ENCODE data around the gene ZNF234.
"Not testable (repeated sequence)": the region's sequence is repeated elsewhere in the genome, so short reads cannot be mapped to it uniquely, and the experiment has no call there.

The ZNF234 gene

GRCh38 chr19:44182145-44182544, 40.8 kb downstream of the ZNF234 start:
- H3K27me3 ChIP-seq (ENCODE audit: insufficient read depth, low read length): no peaks in the 10 kb centered on the region
- WGBS: 95% methylated on average over 10 of the region's 10 CpGs
- H3K9ac ChIP-seq (ENCODE audit: low read depth, low read length): no peak overlapping the region
- H3K4me3 ChIP-seq (ENCODE audit: low read length): no peak overlapping the region
- H3K36me3 ChIP-seq (ENCODE audit: insufficient read depth, low read length): peaks cover 11% of the 10 kb centered on the region
- no peak overlapping the region for H3K27ac ChIP-seq (ENCODE audit: low read depth, low read length)
- no peaks in the 10 kb centered on the region for H3K4me1 ChIP-seq (ENCODE audit: insufficient read depth, low read length)
- H3K9me3 ChIP-seq (ENCODE audit: insufficient read depth, low read depth, low read length): peaks cover 31% of the 10 kb centered on the region

DNA sequence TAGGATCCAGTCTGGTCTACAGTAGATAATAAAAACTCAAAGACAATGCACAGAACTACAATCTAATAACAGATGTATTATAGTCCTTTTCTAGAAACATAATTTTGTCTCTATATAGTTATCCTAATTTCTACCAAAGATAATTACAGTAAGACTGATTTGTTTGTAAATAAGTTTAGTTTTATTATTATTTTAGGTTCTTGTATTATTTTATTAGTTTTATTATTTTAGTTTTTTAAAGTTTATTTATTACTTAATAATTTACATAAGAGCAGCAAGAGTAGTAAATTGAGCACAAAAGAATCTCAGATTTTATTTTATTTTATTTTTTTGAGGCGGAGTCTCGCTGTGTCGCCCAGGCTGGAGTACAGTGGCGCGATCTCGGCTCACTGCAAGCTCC, 48.7 kb downstream of the ZNF234 start:
- Histone ChIP-seq H3K36me3 (ENCODE audit: insufficient read depth, low read length) (no peaks in the 10 kb centered on the region), H3K9ac (ENCODE audit: low read depth, low read length) (no peak overlapping the region), H3K27me3 (ENCODE audit: insufficient read depth, low read length) (no peaks in the 10 kb centered on the region), H3K9me3 (ENCODE audit: insufficient read depth, low read depth, low read length) (peaks cover 14% of the 10 kb centered on the region; the same call in 1 of the 2 replicates), H3K27ac (ENCODE audit: low read depth, low read length) (no peak overlapping the region), H3K4me3 (ENCODE audit: low read length) (no peak overlapping the region), H3K4me1 (ENCODE audit: insufficient read depth, low read length) (no peaks in the 10 kb centered on the region)
- 97% methylated on average over 6 of the region's 6 CpGs for WGBS

- no peak overlapping the region for H3K27ac ChIP-seq (ENCODE audit: low read depth, low read length)
- WGBS: 89% methylated on average over 5 of the region's 5 CpGs
- no peaks in the 10 kb centered on the region for H3K4me1 ChIP-seq (ENCODE audit: insufficient read depth, low read length)
- no peaks in the 10 kb centered on the region for H3K27me3 ChIP-seq (ENCODE audit: insufficient read depth, low read length)
- no peaks in the 10 kb centered on the region for H3K36me3 ChIP-seq (ENCODE audit: insufficient read depth, low read length)
- H3K4me3 ChIP-seq (ENCODE audit: low read length): no peak overlapping the region
- no peak overlapping the region for H3K9ac ChIP-seq (ENCODE audit: low read depth, low read length)
- peaks cover 13% of the 10 kb centered on the region; the same call in 1 of the 2 replicates for H3K9me3 ChIP-seq (ENCODE audit: insufficient read depth, low read depth, low read length)
Observed at GRCh38 chr19:44192127-44192526, 50.8 kb downstream of the ZNF234 start.

DNA sequence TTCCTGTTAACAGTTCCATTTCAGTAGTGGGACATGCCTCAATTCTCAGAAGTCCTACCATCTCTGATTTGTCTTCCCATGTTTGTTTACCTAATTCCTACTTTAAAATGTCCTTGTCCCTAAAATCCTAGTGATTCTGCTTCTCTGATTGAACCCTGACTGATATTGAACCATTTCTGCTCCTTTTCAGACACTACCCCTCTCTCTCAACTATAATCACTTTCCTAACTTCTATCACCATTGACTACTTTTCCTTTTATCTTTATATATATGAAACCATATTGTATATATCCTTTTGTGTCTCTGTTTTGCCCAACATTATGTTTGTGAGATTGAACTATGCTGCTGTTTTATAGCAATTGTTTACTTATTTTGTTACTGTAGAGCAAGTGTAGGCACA, 55.4 kb downstream of the ZNF234 start:
- H3K27ac ChIP-seq (ENCODE audit: low read depth, low read length): no peak overlapping the region
- H3K27me3 ChIP-seq (ENCODE audit: insufficient read depth, low read length): no peaks in the 10 kb centered on the region
- H3K4me3 ChIP-seq (ENCODE audit: low read length): no peak overlapping the region
- H3K9ac ChIP-seq (ENCODE audit: low read depth, low read length): no peak overlapping the region
- H3K9me3 ChIP-seq (ENCODE audit: insufficient read depth, low read depth, low read length): peaks cover 13% of the 10 kb centered on the region; the same call in 1 of the 2 replicates
- no peaks in the 10 kb centered on the region for H3K36me3 ChIP-seq (ENCODE audit: insufficient read depth, low read length)
- H3K4me1 ChIP-seq (ENCODE audit: insufficient read depth, low read length): no peaks in the 10 kb centered on the region

DNA sequence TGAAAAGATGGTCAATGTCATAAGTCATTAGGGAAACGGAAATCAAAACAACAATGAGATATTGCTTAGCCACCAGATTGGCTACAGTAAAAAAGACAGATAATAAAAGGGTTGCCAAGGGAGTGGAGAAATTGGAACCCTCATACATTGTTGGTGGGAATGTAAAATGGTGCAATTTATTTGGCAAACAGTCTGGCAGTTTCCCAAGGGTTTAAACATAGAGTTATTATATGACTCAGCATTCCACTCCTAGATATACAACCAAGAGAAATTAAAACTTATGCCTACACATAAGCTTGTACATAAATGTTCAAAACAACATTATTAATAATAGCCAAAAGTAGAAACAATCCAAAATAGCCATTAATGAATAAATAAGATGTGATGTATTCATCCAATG, 61.1 kb downstream of the ZNF234 start:
- no peak overlapping the region for H3K9ac ChIP-seq (ENCODE audit: low read depth, low read length)
- no peaks in the 10 kb centered on the region for H3K4me1 ChIP-seq (ENCODE audit: insufficient read depth, low read length)
- peaks cover 4% of the 10 kb centered on the region; the same call in 1 of the 2 replicates for H3K27me3 ChIP-seq (ENCODE audit: insufficient read depth, low read length)
- H3K9me3 ChIP-seq (ENCODE audit: insufficient read depth, low read depth, low read length): peaks cover 34% of the 10 kb centered on the region
- no peak overlapping the region for H3K27ac ChIP-seq (ENCODE audit: low read depth, low read length)
- no peak overlapping the region for H3K4me3 ChIP-seq (ENCODE audit: low read length)
- no peaks in the 10 kb centered on the region for H3K36me3 ChIP-seq (ENCODE audit: insufficient read depth, low read length)
- WGBS: 100% methylated on average over 1 of the region's 1 CpG

DNA sequence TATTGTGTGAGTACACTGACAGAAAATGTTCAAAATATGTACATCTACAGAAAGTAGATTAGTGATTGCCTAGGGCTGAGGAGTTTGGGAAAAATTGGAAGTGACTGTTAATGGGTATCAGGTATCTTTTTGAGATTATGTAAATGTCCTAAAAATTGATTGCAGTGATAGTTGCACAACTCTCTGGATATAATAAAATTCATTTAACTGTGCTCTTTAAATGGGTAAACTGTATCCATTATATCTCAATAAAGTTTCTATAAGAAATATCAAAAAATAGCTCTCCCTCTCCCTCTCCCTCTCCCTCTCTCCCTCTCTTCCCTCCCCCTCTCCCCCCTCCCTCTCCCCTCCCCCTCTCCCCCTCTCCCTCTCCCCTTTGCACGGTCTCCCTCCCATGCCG, 61.6 kb downstream of the ZNF234 start:
- Histone ChIP-seq H3K4me1 (ENCODE audit: insufficient read depth, low read length) (peaks cover 2% of the 10 kb centered on the region; the same call in 1 of the 2 replicates), H3K27ac (ENCODE audit: low read depth, low read length) (no peak overlapping the region), H3K27me3 (ENCODE audit: insufficient read depth, low read length) (peaks cover 4% of the 10 kb centered on the region; the same call in 1 of the 2 replicates), H3K36me3 (ENCODE audit: insufficient read depth, low read length) (no peaks in the 10 kb centered on the region), H3K4me3 (ENCODE audit: low read length) (no peak overlapping the region), H3K9ac (ENCODE audit: low read depth, low read length) (no peak overlapping the region), H3K9me3 (ENCODE audit: insufficient read depth, low read depth, low read length) (peaks cover 34% of the 10 kb centered on the region)
- WGBS: 90% methylated on average over 2 of the region's 2 CpGs

DNA sequence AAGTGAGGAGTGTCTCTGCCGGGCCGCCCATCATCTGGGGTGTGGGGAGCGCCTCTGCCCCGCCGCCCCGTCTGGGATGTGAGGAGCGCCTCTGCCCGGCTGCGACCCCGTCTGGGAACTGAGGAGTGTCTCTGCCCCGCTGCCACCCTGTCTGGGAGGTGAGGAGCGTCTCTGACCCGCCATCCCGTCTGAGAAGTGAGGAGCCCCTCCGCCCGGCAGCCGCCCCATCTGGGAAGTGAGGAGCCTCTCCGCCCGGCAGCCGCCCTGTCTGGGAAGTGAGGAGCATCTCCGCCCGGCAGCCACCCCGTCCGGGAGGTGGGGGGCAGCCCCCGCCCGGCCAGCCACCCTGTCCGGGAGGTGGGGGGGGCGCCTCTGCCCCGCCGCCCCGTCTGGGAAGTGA, 62.5 kb downstream of the ZNF234 start:
- not testable (repeated sequence) for H3K27me3 ChIP-seq (ENCODE audit: insufficient read depth, low read length); H3K9ac ChIP-seq (ENCODE audit: low read depth, low read length); H3K36me3 ChIP-seq (ENCODE audit: insufficient read depth, low read length); H3K4me3 ChIP-seq (ENCODE audit: low read length); H3K27ac ChIP-seq (ENCODE audit: low read depth, low read length); H3K4me1 ChIP-seq (ENCODE audit: insufficient read depth, low read length)
- H3K9me3 ChIP-seq (ENCODE audit: insufficient read depth, low read depth, low read length): peaks cover 34% of the 10 kb centered on the region
- 94% methylated on average over 31 of the region's 31 CpGs for WGBS

DNA sequence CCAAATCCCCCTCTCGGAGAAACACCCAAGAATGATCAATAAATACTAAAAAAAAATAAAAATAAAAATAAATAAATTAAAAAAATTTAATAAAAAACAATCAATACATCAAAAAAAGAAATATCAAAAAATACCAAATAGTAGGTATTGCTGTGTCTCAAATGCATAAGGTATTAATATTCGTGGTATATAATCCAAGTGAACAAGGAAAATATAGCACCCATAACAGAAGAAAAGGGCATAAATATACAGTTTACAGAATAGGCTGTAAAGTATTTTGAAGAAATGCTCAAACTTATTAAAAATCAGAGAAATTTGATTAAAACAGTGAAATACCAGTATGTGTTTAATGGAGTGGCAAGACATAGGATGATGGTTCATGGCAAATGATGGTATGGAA, 63.4 kb downstream of the ZNF234 start:
- peaks cover 3% of the 10 kb centered on the region; the same call in 1 of the 2 replicates for H3K4me1 ChIP-seq (ENCODE audit: insufficient read depth, low read length)
- H3K9ac ChIP-seq (ENCODE audit: low read depth, low read length): no peak overlapping the region
- H3K27me3 ChIP-seq (ENCODE audit: insufficient read depth, low read length): peaks cover 4% of the 10 kb centered on the region; the same call in 1 of the 2 replicates
- no CpG with 5 or more reads among the region's 2 CpGs for WGBS
- H3K4me3 ChIP-seq (ENCODE audit: low read length): no peak overlapping the region
- no peaks in the 10 kb centered on the region for H3K36me3 ChIP-seq (ENCODE audit: insufficient read depth, low read length)
- no peak overlapping the region for H3K27ac ChIP-seq (ENCODE audit: low read depth, low read length)
- H3K9me3 ChIP-seq (ENCODE audit: insufficient read depth, low read depth, low read length): peaks cover 34% of the 10 kb centered on the region

DNA sequence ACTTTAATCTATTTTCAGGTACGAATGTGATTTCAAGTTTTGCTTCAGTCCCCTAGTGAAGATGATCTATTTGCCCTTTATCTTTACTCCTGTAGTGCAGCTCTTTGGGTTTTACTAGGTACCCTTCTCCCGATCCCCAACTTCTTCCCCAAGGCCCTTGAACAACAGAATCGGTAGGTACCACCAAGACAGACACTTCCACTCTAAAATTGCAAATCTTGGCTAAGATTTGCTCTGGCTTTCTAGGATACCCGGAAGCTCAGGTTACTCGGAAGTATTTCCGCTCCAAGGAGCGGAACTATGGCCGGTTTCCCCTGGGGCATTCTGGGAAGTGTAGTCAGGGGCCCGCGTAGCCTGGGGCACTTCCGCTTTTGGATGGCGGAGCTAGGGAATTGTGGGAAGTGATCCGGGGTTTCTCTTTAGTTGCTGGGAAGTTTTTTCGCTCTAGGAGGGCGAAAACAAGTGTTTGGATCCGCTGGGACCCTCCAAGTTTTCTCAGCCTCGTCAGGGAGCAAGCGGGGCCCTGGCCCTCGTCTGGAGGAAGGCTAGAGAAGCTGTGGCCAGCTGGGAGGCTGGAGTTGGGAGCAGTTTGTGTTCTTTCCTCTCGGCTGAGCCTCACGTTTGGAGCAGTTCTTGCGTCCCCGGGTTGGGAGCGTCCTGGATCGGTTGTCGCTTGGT, 65.9 kb downstream of the ZNF234 start:
- Histone ChIP-seq H3K27me3 (ENCODE audit: insufficient read depth, low read length) (peaks cover 4% of the 10 kb centered on the region; the same call in 1 of the 2 replicates), H3K4me3 (ENCODE audit: low read length) (peak overlapping the region; percentile 84), H3K9me3 (ENCODE audit: insufficient read depth, low read depth, low read length) (peaks cover 19% of the 10 kb centered on the region), H3K9ac (ENCODE audit: low read depth, low read length) (peak overlapping the region; percentile 81), H3K4me1 (ENCODE audit: insufficient read depth, low read length) (peaks cover 3% of the 10 kb centered on the region; the same call in 1 of the 2 replicates), H3K36me3 (ENCODE audit: insufficient read depth, low read length) (no peaks in the 10 kb centered on the region), H3K27ac (ENCODE audit: low read depth, low read length) (peak overlapping the region; percentile 65)
- 6% methylated on average over 26 of the region's 26 CpGs for WGBS

Data from HUES64 (cell line).